Type B pancreatic cell (in vitro differentiated cells): Measurements from ENCODE around the gene SNTG2. TPM values are rescaled to one million over a fixed set of nuclear protein-coding genes. Genes with fewer than 3 reads are reported as not detected.

ENCODE experiments used
- DNase-seq: peaks from one replicate; pipeline ENCODE4 v3.0.0; 2021; ENCODE audit warnings: mixed read lengths; ENCODE audit not compliant: unreplicated experiment; ENCODE audit errors: extremely low spot score
- H3K27ac Mint-ChIP-seq: 2 replicates; pipeline ENCODE4 v1.8.0; 2021; ENCODE audit warnings: mild to moderate bottlenecking, mixed read lengths
- H3K27me3 Mint-ChIP-seq: 2 replicates; pipeline ENCODE4 v1.8.0; 2021; ENCODE audit warnings: mixed read lengths
- H3K36me3 Mint-ChIP-seq: 2 replicates; pipeline ENCODE4 v1.8.0; 2021; ENCODE audit warnings: mixed read lengths
- H3K4me1 Mint-ChIP-seq: one replicate; pipeline ENCODE4 v1.8.0; 2021; ENCODE audit warnings: mixed read lengths; ENCODE audit not compliant: unreplicated experiment
- H3K4me3 Mint-ChIP-seq: 2 replicates; pipeline ENCODE4 v1.8.0; 2021; ENCODE audit warnings: mild to moderate bottlenecking, mixed read lengths
- H3K9me3 Mint-ChIP-seq: 2 replicates; pipeline ENCODE4 v1.8.0; 2021; ENCODE audit warnings: mixed read lengths
- CTCF ChIP-seq: fragments of 200-600 bp; sonication (generic); conservative IDR thresholded peaks from 2 replicates; pipeline ENCODE4 v1.5.0; 2021; ENCODE audit warnings: antibody characterized with exemption, mild to moderate bottlenecking
- total RNA-seq: library from RNA; stranded (reverse); gene quantifications from 2 replicates; pipeline ENCODE4 v1.2.1, GENCODE V29; 2021; ENCODE audit warnings: low replicate concordance

SNTG2 gene
- total RNA-seq, 1 donor from 2014 or later, result 1.1 TPM

- H3K27me3 Mint-ChIP-seq, result peaks cover 8% of the 10 kb centered on the region
- no peaks in the 10 kb centered on the region for H3K9me3 Mint-ChIP-seq
- H3K4me1 Mint-ChIP-seq, result peaks cover 3% of the 10 kb centered on the region
- no peak overlapping the region for H3K27ac Mint-ChIP-seq
- no peak overlapping the region for H3K4me3 Mint-ChIP-seq
- no peaks in the 10 kb centered on the region for H3K36me3 Mint-ChIP-seq
- no peak for TF ChIP-seq CTCF
- DNase-seq, result no peak
Measured at GRCh38 chr2:1219901-1220573, 269.4 kb downstream of the SNTG2 start.

GRCh38 chr2:1222056-1222455 lies 271.4 kb downstream of the SNTG2 start:
- Mint-ChIP-seq H3K9me3 (no peaks in the 10 kb centered on the region), H3K27ac (no peak overlapping the region), H3K36me3 (no peaks in the 10 kb centered on the region), H3K27me3 (peaks cover 8% of the 10 kb centered on the region), H3K4me1 (peaks cover 3% of the 10 kb centered on the region), H3K4me3 (peak overlapping the region; percentile 63)
- TF ChIP-seq CTCF, result no peak
- DNase-seq, result no peak

GRCh38 chr2:1223791-1224190 lies 273.1 kb downstream of the SNTG2 start:
- H3K27me3 Mint-ChIP-seq, result peaks cover 8% of the 10 kb centered on the region
- no peak overlapping the region for H3K27ac Mint-ChIP-seq
- no peaks in the 10 kb centered on the region for H3K36me3 Mint-ChIP-seq
- no peak for DNase-seq
- no peak for TF ChIP-seq CTCF
- H3K9me3 Mint-ChIP-seq, result no peaks in the 10 kb centered on the region
- peaks cover 3% of the 10 kb centered on the region for H3K4me1 Mint-ChIP-seq
- H3K4me3 Mint-ChIP-seq, result no peak overlapping the region

GRCh38 chr2:1224901-1225300 lies 274.3 kb downstream of the SNTG2 start:
- no peak for DNase-seq
- Mint-ChIP-seq H3K4me3 (no peak overlapping the region), H3K4me1 (peaks cover 3% of the 10 kb centered on the region), H3K9me3 (no peaks in the 10 kb centered on the region), H3K27ac (no peak overlapping the region), H3K27me3 (peaks cover 7% of the 10 kb centered on the region), H3K36me3 (no peaks in the 10 kb centered on the region)
- TF ChIP-seq CTCF, result no peak

GRCh38 chr2:1226766-1227165 lies 276.1 kb downstream of the SNTG2 start:
- no peak for TF ChIP-seq CTCF
- Mint-ChIP-seq H3K9me3 (no peaks in the 10 kb centered on the region), H3K27me3 (peaks cover 5% of the 10 kb centered on the region), H3K4me1 (no peaks in the 10 kb centered on the region), H3K36me3 (no peaks in the 10 kb centered on the region), H3K27ac (no peak overlapping the region), H3K4me3 (no peak overlapping the region)
- no peak for DNase-seq
